Superior temporal gyrus (tissue), 1 donor: ENCODE measurements around the gene BICRAL.
"Not testable (repeated sequence)": the region's sequence is repeated elsewhere in the genome, so short reads cannot be mapped to it uniquely, and the experiment has no call there.

Experiments
- DNase-seq: peaks from one replicate; pipeline ENCODE4 v3.0.0-alpha.2; 2016; ENCODE audit errors: extremely low spot score

BICRAL gene

GRCh38 chr6:42781796-42782688, at the start of gene BICRAL:
Gene BICRAL (plus strand): TSS chr6:42782052. CDS start chr6:42822023, 39,971 bp downstream.
- peak; percentile 70 for DNase-seq

GRCh38 chr6:42733867-42734481, 47.9 kb upstream of the BICRAL start:
- DNase-seq: not testable (repeated sequence)

DNA sequence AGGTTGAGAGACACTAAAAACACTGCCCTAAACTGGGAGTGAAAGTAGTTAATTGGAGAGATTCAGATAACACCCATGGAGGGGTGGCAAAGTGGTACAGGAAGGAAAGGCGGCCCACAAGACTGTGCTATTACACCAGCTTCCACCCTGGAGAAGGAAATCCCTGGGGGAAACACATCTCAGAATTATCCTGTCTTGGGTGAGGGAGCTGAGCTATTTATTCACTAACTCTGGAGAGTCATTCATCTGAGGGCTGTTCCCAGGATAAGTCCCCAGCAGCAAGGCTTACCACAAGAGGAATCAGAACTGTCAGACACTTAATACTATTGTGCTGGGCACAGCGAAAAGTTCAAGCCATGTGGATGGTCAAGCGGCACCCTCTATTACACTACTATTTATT, 45.9 kb upstream of the BICRAL start:
- DNase-seq: no peak

DNA sequence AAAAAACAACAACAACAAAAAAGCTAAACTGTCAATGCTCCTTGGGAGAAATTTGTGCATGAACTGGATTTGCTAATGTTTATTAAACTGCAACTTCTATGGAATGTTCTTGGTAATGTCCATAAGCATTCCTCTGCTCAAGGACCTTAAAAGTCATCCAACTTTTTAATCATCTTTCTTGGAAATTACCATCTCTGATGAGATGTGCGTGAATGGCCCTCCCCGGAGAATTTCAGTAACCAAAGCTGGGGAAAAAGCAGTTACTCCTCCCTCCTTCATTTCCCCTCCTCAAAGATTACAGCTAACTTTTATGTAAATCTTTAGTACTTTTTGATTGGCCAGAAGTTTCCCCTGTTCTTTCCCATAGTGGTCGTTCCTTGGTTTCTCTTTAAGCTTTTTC, 41.1 kb upstream of the BICRAL start:
- no peak for DNase-seq

DNA sequence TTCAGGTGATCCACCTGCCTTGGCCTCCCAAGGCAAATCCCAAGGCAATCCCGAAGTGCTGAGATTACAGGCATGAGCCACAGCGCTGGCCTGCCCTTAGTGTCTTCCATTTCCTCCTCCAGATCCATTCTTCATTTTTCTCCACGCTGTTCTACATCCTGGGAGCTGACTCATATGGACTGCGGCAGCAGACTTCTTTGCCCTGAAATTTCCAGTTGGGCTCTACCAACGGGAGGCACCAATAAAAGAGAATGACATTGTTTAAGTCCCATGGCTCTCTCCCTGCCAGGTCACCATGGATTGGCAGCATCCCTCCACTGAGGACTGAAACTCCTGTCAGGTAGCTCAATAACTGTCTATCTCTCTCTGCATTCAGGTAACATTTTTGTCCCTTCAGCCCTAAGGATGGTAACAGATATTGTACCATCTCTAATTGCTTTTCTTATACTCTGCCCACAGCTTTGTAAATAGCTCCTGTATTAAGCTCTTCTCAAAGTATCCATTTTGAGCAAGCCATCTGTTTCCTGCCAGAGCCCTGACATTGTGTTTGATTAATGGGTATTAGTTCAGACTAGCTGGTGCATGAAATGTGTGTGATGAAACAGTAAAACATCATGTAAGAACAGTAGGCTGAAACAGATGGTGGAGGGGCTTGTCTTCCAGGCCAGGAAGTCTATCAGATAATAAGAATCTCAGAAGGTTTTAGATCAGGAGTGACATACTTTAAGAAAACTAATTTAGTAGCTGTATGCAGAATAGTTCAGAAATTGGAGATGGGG, 39.5 kb upstream of the BICRAL start:
- no peak for DNase-seq

GRCh38 chr6:42744351-42744893, 37.4 kb upstream of the BICRAL start:
- no peak for DNase-seq

DNA sequence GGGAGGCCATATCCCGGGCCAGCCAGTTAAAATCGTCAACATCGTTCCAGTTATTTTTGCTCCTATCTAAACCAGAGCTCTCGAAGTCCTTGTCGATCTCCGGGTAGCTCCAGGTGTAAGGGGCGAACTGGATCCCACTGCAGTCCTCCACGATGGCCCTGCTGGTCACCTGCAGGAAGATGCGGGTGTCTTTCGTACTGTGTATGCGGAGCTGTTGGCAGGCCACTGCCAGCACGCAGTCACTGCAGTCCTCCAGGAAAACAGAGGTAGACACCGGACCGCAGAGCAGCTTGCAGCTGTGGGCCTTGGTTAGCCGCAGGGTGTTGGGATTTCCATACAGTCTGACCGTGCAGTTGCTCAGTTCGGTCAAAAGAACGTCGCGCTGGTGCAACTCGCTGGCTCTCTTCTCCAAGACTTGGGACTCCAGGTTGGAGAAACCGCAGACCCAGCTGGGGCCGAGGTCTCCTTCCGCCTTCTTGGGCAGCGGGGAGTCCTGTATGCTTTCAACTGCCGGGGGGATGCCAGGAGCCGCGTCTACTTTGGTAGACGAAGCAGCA, 36.7 kb upstream of the BICRAL start:
- DNase-seq: peak; percentile 33

DNA sequence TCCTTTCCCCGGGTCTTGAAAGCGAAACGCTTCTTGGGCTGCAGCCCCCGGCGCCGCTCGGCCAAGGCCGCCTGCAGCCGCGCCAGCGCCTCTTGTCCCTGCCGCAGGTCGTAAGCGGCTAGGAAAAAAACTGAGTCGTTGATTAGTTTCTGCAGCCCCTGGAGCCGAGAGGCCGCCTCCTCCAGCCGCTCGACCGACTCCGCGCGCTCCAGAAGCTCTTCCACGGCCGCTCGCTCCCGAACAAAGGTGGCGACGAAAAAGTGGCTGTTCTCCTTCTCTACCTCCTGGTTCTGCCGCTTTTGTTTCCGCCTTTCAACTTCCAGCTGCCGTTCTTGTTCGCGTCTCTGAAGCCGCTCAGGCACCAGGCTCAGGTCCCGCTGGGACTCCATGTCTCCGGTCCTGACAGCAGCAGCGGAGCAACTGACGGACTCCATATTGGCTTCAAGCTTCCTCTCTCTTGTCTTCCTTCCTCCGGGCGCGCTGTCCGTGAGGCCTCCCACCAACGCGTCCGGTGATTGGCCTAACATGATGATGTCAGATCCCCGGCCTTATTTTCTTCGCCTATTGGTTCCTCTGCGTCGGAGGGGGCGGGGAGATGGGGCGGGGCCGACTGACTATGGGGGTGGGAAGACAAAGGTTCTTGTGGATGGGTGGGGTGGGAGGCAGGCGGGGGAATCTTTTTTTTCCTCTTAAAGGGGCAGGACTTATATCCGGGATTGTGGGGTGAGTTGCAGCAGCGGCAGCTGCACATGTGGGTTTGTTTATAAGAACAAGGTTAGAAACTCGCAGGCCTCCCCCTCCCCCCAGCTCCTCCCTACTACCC, 36.0 kb upstream of the BICRAL start, which contains the start of gene TBCC:
TBCC (minus strand) TSS at position 464 of the 823 bp plus-strand sequence; CDS start at position 434, 30 bp downstream.
- peak; percentile 99 for DNase-seq

GRCh38 chr6:42746463-42747391, 35.1 kb upstream of the BICRAL start:
- peak; percentile 80 for DNase-seq

DNA sequence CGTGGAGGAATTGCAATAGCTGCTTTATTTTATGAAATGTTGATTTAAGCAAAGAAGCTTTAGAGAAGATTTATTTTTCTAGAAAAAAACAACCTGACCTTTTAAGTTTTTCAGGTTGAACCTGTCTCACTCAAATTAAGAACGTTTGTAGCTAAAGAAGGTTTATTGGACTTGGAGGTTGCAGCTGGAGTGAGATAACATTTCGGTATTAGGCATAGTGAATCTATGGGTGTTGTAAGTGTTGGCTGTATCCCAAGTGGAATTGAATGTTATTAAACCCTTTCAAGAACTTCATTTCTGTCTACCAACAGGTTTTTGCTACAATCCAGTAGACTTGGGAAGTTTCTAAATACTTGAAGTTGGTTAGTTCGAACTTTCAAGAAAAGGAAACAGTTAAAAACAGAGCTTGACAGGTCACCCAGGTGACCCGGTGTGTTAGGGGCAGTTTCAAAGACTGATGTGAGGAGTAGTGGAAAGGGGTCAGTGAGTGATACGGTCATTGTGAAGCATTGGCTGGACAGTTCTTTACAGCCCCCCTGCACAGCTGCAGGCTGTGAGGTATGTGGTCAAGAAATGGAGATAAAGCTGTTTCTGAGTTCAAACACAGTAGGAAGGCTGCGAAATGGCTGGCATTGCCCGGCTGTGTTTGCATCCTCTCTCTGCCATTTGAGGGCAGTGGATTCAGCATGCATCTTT, 33.5 kb upstream of the BICRAL start:
- DNase-seq: no peak

DNA sequence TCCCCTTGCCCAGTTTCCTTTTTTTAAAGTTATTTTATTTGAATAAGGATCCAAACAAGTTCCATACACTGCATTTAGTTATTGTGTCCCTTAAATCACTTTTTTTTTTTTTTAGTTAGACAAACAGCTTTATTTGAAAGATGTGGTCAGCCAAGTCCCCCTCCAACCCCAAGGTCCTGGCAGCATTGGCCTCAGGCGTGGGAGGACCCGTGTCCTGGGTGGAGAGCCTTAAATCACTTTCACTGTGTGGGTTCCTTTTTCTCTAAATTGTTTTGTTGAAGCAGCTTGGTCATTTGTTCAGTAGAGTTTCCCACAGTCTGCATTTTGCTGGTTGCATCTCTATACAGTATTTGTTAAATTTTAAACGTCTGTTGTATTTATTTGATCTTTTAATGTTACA, 30.8 kb upstream of the BICRAL start:
- no peak for DNase-seq

GRCh38 chr6:42754759-42755158, 27.1 kb upstream of the BICRAL start:
- DNase-seq: no peak

GRCh38 chr6:42756722-42757121, 25.1 kb upstream of the BICRAL start:
- no peak for DNase-seq

- DNase-seq: no peak
These were observed 23.0 kb upstream of the BICRAL start for GRCh38 chr6:42758756-42759430.

GRCh38 chr6:42761287-42762067, 20.4 kb upstream of the BICRAL start:
- DNase-seq: no peak

GRCh38 chr6:42762426-42762859, 19.4 kb upstream of the BICRAL start:
- no peak for DNase-seq

- DNase-seq: no peak
These were observed 18.9 kb upstream of the BICRAL start for GRCh38 chr6:42762950-42763349.
